SK-N-SH treated with all-trans-retinoic acid at 6 μM for 48 hours (cell line): ENCODE results near the gene PGAP1.

ENCODE experiments used
- ATAC-seq: fragments of 200-7000 bp; cut with Tn5 transposase; 3 replicates; pipeline ENCODE4 v1.9.1; 2020; ENCODE audit warnings: mild to moderate bottlenecking, moderate library complexity
- CSDC2 ChIP-seq: fragments of 250-450 bp; sonication (Bioruptor Pico); IDR thresholded peaks from 2 replicates; pipeline ENCODE4 v1.5.0; 2020; ENCODE audit warnings: mild to moderate bottlenecking, moderate library complexity
- GLIS3 ChIP-seq: fragments of 250-450 bp; sonication (Bioruptor Pico); IDR thresholded peaks from 2 replicates; pipeline ENCODE4 v1.5.0; 2020; ENCODE audit warnings: mild to moderate bottlenecking, moderate library complexity
- ISL1 ChIP-seq: fragments of 250-450 bp; sonication (Bioruptor Pico); IDR thresholded peaks from 2 replicates; pipeline ENCODE4 v2.1.2; 2022; ENCODE audit warnings: mild to moderate bottlenecking, moderate library complexity
- OSR1 ChIP-seq: fragments of 250-450 bp; sonication (Bioruptor Pico); IDR thresholded peaks from 2 replicates; pipeline ENCODE4 v1.8.0; 2022; ENCODE audit warnings: moderate library complexity, mild to moderate bottlenecking, inconsistent platforms
- PPARA ChIP-seq: fragments of 250-450 bp; sonication (Bioruptor Pico); IDR thresholded peaks from 2 replicates; pipeline ENCODE4 v1.5.0; 2020; ENCODE audit warnings: mild to moderate bottlenecking, borderline replicate concordance
- SNAI2 ChIP-seq: fragments of 250-450 bp; sonication (Bioruptor Pico); IDR thresholded peaks from 2 replicates; pipeline ENCODE4 v1.5.0; 2020; ENCODE audit warnings: mild to moderate bottlenecking, moderate library complexity
- TCF4 ChIP-seq: fragments of 250-450 bp; sonication (Bioruptor Pico); IDR thresholded peaks from 2 replicates; pipeline ENCODE4 v1.8.0; 2021; ENCODE audit warnings: mild to moderate bottlenecking, moderate library complexity, borderline replicate concordance
- TOX ChIP-seq: fragments of 250-450 bp; sonication (Bioruptor Pico); IDR thresholded peaks from 2 replicates; pipeline ENCODE4 v1.8.0; 2021; ENCODE audit warnings: mild to moderate bottlenecking, moderate library complexity, borderline replicate concordance
- ZC3H10 ChIP-seq: fragments of 250-450 bp; sonication (Bioruptor Pico); IDR thresholded peaks from 2 replicates; pipeline ENCODE4 v1.5.1; 2021; ENCODE audit warnings: mild to moderate bottlenecking, moderate library complexity
- ZFP3 ChIP-seq: fragments of 250-450 bp; sonication (Bioruptor Pico); IDR thresholded peaks from 2 replicates; pipeline ENCODE4 v1.5.0; 2020; ENCODE audit warnings: mild to moderate bottlenecking, moderate library complexity
- ZFP30 ChIP-seq: fragments of 450-650 bp; formaldehyde crosslinking; IDR thresholded peaks from 2 replicates; pipeline ENCODE4 v1.5.0; 2022; ENCODE audit warnings: mild to moderate bottlenecking, moderate library complexity
- ZNF565 ChIP-seq: fragments of 450-650 bp; formaldehyde crosslinking; conservative IDR thresholded peaks from 2 replicates; pipeline ENCODE4 v1.5.0; 2020; ENCODE audit warnings: low read depth, mild to moderate bottlenecking, moderate library complexity
- ZNF70 ChIP-seq: fragments of 450-650 bp; formaldehyde crosslinking; IDR thresholded peaks from 2 replicates; pipeline ENCODE4 v1.5.0; 2020; ENCODE audit warnings: mild to moderate bottlenecking, moderate library complexity
- ZNF8 ChIP-seq: fragments of 450-650 bp; formaldehyde crosslinking; IDR thresholded peaks from 2 replicates; pipeline ENCODE4 v1.5.0; 2020; ENCODE audit warnings: mild to moderate bottlenecking, moderate library complexity
- TF ChIP-seq, protein P1 (sequence below): fragments of 250-450 bp; sonication (Bioruptor Pico); IDR thresholded peaks from 2 replicates; pipeline ENCODE4 v1.5.1; 2020; ENCODE audit warnings: low read depth, mild to moderate bottlenecking, moderate library complexity
- TF ChIP-seq, protein P2 (sequence below): fragments of 250-450 bp; sonication (Bioruptor Pico); IDR thresholded peaks from 2 replicates; pipeline ENCODE4 v1.5.0; 2020; ENCODE audit warnings: mild to moderate bottlenecking, moderate library complexity
- TF ChIP-seq, protein P3 (sequence below): fragments of 250-450 bp; sonication (Bioruptor Pico); IDR thresholded peaks from 2 replicates; pipeline ENCODE4 v1.5.1; 2021; ENCODE audit warnings: mild to moderate bottlenecking, moderate library complexity
- TF ChIP-seq, protein P4 (sequence below): fragments of 250-450 bp; sonication (Bioruptor Pico); IDR thresholded peaks from 2 replicates; pipeline ENCODE4 v1.8.0; 2021; ENCODE audit warnings: low read depth, mild to moderate bottlenecking, moderate library complexity, borderline replicate concordance

PGAP1 gene

DNA sequence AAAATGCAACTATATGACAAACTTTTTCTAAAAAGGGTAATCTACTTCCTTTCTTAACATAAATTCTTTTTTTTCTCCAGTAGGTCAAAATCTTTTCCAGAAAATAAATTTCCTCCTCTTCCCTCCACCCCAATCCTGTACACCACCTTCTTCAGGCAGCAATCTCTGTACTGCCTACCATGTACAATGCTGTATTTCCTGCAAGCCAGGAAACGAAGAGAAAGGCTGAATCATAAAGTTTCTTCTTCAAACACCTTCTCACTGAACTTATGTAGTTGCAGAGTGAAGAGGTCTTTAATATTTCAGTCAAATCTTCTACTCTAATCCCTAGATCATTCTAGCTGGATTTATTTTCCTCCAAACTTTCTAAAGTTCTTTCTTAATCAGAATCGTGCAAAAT, 99.2 kb downstream of the PGAP1 start:
- TF ChIP-seq, protein P1, sequence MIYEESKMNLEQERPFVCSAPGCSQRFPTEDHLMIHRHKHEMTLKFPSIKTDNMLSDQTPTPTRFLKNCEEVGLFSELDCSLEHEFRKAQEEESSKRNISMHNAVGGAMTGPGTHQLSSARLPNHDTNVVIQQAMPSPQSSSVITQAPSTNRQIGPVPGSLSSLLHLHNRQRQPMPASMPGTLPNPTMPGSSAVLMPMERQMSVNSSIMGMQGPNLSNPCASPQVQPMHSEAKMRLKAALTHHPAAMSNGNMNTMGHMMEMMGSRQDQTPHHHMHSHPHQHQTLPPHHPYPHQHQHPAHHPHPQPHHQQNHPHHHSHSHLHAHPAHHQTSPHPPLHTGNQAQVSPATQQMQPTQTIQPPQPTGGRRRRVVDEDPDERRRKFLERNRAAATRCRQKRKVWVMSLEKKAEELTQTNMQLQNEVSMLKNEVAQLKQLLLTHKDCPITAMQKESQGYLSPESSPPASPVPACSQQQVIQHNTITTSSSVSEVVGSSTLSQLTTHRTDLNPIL = no peak
- TF ChIP-seq TCF4 (CRISPR knock-in tag) = no peak
- TF ChIP-seq, protein P2, sequence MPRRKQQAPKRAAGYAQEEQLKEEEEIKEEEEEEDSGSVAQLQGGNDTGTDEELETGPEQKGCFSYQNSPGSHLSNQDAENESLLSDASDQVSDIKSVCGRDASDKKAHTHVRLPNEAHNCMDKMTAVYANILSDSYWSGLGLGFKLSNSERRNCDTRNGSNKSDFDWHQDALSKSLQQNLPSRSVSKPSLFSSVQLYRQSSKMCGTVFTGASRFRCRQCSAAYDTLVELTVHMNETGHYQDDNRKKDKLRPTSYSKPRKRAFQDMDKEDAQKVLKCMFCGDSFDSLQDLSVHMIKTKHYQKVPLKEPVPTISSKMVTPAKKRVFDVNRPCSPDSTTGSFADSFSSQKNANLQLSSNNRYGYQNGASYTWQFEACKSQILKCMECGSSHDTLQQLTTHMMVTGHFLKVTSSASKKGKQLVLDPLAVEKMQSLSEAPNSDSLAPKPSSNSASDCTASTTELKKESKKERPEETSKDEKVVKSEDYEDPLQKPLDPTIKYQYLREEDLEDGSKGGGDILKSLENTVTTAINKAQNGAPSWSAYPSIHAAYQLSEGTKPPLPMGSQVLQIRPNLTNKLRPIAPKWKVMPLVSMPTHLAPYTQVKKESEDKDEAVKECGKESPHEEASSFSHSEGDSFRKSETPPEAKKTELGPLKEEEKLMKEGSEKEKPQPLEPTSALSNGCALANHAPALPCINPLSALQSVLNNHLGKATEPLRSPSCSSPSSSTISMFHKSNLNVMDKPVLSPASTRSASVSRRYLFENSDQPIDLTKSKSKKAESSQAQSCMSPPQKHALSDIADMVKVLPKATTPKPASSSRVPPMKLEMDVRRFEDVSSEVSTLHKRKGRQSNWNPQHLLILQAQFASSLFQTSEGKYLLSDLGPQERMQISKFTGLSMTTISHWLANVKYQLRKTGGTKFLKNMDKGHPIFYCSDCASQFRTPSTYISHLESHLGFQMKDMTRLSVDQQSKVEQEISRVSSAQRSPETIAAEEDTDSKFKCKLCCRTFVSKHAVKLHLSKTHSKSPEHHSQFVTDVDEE (CRISPR knock-in tag) = no peak
- no peak for TF ChIP-seq ISL1 (CRISPR knock-in tag)
- no peak for TF ChIP-seq ZNF8 (CRISPR knock-in tag)
- no peak for TF ChIP-seq ZNF70
- no peak for ATAC-seq

DNA sequence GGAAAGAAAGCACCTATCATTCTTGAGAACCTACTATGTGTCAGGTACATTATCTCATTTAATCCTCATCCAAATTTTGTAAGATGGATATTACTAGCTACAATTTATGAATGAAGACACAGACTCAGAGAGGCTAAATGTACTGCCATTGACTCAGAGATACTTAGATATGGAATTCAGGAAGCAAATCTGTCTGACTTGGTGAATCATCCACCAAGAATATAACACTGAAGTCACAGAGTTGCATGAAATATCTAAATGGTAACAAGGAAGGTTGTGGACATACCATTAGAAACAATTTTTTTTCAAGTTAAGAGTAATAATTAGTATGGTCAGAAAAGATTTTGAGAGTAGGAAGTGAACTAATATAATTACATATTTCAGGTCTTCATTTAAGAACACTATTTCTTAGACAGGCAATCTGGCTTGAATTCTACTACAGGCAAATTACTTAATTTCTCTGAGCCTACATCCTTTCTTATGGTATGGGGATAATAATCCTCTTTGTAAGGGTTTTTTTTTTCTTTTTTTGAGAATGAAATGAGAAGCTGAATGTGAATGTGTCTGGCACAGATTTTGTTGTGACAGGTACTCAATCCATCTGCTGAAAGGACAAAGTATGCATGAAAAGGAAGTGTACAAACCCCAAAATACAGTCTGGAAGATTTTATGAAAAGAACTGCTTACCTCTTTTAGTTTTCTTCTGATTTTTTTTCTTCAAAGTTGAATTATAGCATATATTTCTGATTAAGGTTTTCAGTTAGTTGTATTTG, 102.6 kb downstream of the PGAP1 start:
- TF ChIP-seq ISL1 (CRISPR knock-in tag) (peak; percentile 49; the same call in 1 of the 2 replicates), OSR1 (CRISPR knock-in tag) (no peak), SNAI2 (no peak), ZNF8 (CRISPR knock-in tag) (peak; percentile 48; the same call in 1 of the 2 replicates)
- peak; percentile 95 for ATAC-seq

DNA sequence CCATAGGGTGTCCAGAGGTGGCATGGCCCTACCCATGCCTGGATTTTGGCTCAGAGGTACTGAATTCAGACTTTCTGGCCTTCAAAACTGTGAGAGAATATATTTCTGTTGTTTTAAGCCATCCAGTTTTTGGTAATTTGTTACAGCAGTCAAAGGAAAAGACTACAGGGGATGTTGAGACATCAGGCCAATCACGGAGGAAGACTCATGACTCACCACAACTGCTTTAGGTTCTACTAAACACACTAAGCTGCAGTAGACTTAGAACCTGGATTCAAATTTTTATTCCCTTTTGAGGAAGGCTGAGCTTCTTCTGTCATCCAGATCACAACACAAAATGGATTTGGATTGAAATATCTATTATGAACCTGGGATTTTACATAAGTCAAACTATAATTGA, 105.3 kb downstream of the PGAP1 start:
- ATAC-seq = no peak
- TF ChIP-seq TOX (CRISPR knock-in tag) = no peak
- TF ChIP-seq TCF4 (CRISPR knock-in tag) = no peak
- TF ChIP-seq PPARA (CRISPR knock-in tag) = no peak
- no peak for TF ChIP-seq CSDC2 (CRISPR knock-in tag)
- TF ChIP-seq, all 23 proteins: peak for 0

DNA sequence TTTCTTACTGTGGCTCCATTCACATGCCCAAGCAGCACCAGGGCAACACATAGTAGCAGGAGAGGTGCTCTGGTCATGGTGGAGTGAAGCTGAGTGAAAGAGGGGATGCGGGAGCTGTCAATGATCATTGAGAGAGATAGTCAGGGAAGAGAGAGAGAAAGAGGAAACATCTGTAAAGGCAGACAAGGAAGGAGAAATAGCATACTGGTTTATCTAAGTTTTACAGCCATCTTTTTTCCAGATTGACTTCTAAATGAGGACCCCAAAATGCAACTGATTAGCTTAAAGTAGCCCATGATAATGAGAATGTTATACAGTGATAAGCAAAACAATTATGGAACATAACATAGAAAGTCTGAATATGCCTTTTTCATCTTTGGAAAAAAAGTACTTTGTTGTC, 117.2 kb downstream of the PGAP1 start, which contains the start of gene C2orf66:
TSS of gene C2orf66 (minus strand) at position 96 of the 400 bp plus-strand sequence. CDS start at position 77, 19 bp downstream.
- TF ChIP-seq ISL1 (CRISPR knock-in tag) = no peak
- TF ChIP-seq GLIS3 = no peak
- TF ChIP-seq OSR1 (CRISPR knock-in tag) = no peak
- TF ChIP-seq, protein P2 (CRISPR knock-in tag) = no peak
- TF ChIP-seq, protein P3, sequence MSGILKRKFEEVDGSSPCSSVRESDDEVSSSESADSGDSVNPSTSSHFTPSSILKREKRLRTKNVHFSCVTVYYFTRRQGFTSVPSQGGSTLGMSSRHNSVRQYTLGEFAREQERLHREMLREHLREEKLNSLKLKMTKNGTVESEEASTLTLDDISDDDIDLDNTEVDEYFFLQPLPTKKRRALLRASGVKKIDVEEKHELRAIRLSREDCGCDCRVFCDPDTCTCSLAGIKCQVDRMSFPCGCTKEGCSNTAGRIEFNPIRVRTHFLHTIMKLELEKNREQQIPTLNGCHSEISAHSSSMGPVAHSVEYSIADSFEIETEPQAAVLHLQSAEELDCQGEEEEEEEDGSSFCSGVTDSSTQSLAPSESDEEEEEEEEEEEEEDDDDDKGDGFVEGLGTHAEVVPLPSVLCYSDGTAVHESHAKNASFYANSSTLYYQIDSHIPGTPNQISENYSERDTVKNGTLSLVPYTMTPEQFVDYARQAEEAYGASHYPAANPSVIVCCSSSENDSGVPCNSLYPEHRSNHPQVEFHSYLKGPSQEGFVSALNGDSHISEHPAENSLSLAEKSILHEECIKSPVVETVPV = no peak
- no peak for TF ChIP-seq SNAI2
- no peak for TF ChIP-seq ZNF8 (CRISPR knock-in tag)
- TF ChIP-seq PPARA (CRISPR knock-in tag) = no peak
- TF ChIP-seq, protein P4, sequence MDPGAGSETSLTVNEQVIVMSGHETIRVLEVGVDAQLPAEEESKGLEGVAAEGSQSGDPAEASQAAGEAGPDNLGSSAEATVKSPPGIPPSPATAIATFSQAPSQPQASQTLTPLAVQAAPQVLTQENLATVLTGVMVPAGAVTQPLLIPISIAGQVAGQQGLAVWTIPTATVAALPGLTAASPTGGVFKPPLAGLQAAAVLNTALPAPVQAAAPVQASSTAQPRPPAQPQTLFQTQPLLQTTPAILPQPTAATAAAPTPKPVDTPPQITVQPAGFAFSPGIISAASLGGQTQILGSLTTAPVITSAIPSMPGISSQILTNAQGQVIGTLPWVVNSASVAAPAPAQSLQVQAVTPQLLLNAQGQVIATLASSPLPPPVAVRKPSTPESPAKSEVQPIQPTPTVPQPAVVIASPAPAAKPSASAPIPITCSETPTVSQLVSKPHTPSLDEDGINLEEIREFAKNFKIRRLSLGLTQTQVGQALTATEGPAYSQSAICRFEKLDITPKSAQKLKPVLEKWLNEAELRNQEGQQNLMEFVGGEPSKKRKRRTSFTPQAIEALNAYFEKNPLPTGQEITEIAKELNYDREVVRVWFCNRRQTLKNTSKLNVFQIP (CRISPR knock-in tag) = no peak
- no peak for TF ChIP-seq CSDC2 (CRISPR knock-in tag)
- no peak for TF ChIP-seq ZFP30
- TF ChIP-seq ZFP3 (CRISPR knock-in tag) = no peak
- no peak for TF ChIP-seq ZNF565 (CRISPR knock-in tag)
- no peak for TF ChIP-seq ZC3H10 (CRISPR knock-in tag)
- ATAC-seq = no peak
